GM18951 (cell line): ENCODE results near the gene LRTM2.

Experiments used
- POLR2A ChIP-seq: IDR thresholded peaks from 4 replicates; pipeline ENCODE4 v1.6.1; 2011; ENCODE audit warnings: mild to moderate bottlenecking; ENCODE audit not compliant: insufficient read length, insufficient read depth; ENCODE audit errors: extremely low read depth
- in situ Hi-C: fragments of 300-500 bp; cut with MboI; formaldehyde crosslinking; loops from one replicate; pipeline ENCODE4 v1.12.0; 2022; ENCODE audit warnings: low sequenced_read_pairs, mixed read lengths, inconsistent platforms; ENCODE audit not compliant: unreplicated experiment

Gene LRTM2

DNA sequence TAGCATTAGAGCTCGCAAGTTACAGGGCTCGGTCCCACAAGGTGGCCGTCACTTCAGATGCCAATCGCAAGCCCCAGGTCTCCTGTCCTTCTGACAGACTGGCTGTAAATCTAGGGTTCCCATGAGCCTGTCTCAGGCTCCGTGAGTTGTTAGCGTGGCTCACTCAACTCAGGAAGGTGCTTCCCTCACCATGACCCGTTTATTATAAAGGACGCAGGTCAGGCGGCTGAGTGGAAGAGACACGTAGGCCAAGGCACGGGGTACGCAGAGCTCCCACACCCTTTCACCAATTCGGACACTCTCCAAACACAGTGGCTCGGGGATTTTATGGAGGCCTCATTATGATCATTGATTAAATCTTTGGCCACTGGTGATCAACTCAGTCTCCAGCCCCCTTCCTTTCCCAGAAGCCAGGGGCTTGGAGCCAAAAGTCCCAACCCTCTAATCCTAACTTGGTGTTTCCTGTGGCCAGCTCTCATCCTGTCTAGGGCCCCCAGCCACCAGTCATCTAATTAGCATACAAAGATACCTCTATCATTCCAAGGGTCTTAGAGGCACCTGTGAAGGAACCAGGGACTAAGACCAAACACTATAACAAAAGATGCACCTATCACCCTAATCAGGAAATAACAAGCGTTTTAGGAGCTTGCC lies 25.8 kb upstream of the LRTM2 start:
- in situ Hi-C loops, result loop anchor here (5.0 kb wide), 2 partner anchors 143 to 147 kb away; no protein-coding TSS in a partner anchor
- no peak for TF ChIP-seq POLR2A

DNA sequence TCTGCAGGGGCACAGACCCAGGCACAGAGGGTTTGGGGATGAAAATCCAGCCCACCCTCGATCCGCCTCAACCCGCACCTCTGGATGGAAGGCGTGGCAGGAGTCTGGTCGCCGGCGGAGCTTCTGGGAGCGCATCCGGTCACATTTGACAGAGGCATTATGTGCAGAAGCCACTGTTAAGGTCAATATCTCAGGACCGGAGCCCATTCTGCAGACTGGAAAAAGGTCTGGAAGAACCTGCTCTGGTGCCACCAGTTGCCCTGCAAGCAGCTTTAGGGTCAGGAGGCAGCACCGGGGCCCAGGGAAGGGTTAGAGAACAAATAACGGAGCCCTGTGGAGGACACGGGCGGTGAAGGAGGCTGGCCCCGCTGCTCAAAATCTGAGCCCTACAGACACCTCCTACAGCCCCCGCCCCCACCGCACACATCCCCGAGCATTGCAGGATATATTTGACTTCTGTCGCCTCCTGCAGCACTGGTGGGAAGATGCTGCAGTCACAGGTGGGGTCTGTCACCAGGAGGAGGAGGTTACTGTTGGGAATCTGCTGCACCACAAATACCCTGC lies 25.1 kb upstream of the LRTM2 start:
- no peak for TF ChIP-seq POLR2A

DNA sequence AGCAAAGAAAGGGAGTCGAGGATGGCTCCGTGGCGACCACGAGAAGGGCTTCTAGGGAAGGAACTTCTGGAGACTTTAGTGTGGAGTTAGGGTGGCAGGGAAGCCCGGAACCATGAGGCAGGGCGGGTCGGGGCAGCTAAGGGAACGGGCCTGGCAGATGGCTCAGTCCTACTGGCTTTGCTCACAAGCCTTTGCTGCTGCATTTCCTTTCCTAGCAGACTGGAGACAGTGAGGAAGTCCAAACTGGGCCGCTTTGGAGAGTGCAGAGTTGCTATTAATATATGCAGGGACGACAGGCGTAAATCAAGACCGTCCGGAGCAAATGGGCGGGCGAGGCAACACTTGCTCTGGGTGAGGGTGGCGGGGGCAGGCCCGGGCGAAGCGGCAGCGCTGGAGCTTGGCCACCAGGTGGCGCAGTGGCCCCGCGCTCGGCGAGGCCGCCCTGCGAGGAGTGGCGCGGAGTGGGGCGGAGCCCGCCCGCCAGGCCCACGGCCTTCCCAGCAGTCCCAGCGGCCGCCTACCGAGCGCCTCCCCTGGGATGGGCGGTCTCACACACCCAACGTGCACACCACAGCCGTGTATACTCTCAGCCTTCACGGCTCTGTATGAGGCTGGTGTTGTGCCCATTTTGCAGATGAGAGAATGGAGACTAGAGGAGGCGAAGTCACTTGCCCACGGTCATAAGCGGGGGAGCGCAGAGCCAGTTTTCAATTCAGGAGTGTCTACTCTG lies 24.4 kb upstream of the LRTM2 start:
- TF ChIP-seq POLR2A, result peak; percentile 91
- in situ Hi-C loops, result no loop called here

More for the DNA sequence above, 25.1 kb upstream of the LRTM2 start:
- in situ Hi-C loops, result no loop called here

DNA sequence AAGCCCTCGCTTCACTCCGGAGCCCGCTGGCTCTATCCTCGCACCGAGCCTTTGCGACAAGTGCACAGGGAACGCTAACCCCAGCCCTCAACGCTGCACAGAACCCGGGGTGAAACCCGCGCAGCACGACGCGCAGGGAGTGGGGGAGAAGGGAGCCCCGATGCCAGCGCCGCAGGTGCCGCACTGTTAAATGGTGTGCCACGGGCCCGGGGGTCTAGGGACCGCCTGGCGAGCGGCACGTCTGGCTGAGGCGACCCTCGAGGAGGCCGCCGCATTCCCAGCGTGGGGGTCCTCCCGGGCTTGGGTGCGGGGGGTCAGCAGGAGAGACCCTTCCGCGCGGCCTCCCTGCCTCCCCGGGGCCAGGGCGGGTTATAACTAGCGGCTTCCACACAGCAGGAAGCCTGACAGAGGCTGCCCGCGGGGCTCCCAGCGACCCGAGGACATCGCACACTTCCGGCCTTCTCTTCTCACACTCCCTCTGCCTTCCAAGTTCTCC lies 23.8 kb upstream of the LRTM2 start:
- TF ChIP-seq POLR2A, result no peak

DNA sequence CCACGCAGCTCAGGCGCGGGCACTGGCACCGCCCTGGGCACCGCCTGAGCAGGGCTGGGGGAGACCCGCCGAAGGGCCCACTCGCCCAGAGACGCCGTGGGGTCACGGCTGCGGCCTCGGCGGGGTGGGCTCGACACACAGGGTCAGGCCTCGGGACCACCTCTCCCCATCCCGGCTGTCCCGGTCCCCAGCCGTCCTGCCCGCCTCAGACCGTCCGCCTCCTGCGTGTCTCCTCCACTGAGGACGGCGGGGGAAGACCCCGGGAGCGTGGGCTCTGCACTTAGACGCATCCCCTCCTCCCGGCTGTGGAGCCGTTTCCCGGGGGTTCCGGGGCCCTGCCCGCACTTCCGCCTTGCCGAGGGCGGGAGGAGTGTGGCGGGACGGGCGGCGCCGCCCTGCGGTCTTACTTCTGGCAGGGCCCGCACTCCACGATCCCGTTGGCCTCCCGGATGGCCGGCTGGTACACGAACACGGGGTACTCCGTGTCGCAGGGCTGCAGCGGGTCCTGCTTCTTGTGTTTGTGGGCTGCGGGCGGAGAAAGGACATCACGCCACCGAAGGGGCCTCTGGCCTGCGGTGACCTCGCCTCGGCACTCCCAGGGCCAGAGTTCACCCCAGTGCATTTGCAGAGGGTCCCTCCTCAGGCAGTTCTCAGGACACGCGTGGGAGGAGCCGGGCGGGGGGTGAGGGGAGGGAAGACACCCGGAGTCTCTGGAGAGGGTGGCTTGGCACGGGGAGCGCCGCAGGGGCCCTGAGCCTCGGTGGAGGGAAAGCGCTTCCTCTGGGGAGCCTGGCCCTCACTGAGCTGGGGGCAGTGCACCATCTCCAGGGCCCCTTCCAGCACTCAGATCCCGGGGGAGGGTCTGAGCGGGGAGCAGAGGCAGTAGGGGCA lies 23.1 kb upstream of the LRTM2 start:
- in situ Hi-C loops, result no loop called here
- TF ChIP-seq POLR2A, result peak; percentile 64

More for the DNA sequence above, 23.8 kb upstream of the LRTM2 start:
- in situ Hi-C loops, result no loop called here

DNA sequence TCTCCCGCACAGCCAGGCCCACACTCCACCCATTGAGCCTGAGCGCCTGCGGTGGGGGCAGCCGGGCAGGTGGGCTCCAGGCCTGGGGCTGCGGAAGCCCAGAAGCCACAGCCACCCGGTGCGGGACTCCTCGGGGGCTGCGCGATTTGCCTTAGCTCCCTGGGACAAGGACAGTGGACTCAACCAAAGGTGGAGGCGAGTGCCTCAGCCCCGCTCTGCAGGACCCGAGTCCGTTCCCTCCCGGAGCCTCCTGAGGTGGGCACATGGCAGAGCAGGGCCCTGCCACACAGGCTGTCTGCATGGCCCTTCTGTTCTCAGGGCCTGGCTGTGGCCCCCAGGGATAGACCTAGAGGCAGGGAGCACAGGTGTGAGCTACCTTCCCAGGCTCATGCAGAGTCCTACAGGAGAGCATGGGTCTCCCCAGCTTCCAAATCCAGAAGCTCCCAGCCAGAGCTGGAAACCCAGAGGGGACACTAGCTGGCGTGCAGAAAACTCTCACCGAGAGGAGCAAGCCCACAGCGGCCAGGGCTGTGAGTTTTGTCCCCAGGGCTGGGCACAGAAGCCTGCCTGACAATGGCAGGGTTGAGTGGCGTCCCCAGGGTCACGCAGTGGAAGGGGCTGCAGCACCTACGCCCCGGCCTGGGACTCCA lies 22.2 kb upstream of the LRTM2 start:
- no peak for TF ChIP-seq POLR2A
- in situ Hi-C loops, result no loop called here

DNA sequence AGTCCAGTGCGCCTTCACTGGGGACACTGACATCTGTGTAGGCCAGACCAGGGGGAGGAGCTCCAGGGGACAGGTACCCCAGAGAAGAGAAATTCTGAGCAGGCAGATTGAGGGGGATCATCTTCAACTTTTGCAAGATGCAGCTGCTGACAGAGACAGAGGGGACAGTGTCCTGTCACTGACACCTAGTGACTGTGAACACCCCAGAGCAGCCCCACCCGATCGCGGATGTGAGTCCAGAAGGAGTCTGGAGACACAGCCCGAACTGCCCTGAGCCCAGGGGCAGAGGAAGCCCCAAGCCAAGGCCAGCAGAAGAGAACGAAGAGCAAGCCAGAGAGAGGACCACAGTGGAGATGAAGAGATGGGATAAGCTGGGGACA lies 21.7 kb upstream of the LRTM2 start:
- in situ Hi-C loops, result no loop called here
- no peak for TF ChIP-seq POLR2A

DNA sequence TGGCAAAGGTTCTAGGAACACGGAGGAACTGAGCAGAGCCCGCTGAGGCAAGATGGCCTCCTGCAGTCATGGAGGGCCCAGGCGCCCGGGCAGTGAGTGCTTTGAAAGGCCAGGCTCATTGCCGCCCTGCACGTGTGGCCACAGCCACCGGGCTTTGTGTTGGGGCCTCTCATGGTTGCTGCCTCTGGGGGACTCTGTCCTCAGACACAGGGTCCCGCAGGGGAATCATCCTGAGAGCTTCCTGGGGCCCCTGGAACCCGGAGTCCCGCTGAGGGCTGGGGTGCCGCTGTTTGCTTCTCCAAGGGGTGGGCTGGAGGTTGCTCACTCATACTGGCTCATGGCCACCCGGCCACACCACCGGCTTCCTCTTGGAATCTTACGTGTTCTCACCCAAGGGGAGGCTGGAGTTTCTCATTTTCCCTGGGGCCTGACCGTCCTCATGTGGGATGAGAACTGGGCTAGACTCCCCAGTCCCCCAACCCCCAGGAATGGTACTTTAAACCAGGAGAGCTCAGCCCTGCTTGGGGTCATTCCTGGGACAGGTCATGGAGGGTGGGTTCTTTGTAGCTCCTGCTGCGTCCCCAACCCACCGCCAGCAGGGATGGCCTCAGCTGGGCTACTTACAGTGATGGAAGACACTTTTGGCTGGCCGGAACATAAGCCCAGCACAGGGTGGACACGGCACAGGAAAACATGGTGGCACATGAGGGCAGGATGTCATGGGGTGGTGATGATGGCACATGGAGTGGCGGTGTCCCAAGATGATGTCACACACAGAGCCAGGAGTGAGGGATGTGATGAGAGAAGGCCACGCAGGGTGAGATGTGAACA lies 21.1 kb upstream of the LRTM2 start:
- in situ Hi-C loops, result no loop called here
- TF ChIP-seq POLR2A, result no peak

DNA sequence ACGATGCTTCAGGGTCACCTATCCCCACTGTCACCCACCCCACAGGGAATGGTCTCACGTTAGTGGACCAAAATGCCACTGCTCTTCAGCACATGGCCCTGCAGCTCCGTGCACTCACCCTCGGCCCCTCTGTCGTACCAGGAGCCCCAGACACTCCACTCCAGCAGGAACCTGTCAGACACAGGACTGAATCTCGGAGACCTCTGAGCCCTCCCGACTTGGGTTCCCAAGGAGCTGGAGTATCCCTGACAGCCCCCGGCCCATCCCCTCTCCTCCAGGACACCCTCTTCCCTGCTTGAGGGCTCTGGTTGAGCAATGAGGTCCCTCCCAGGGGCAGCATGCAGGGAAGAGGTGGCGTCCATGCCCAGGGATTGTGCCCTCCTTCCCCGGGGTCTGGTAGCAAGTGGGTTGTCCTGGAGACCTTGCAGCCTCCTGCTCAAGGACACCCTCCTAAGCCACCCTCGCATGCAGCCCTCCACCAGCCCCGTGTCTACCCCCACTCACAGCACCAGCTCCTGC lies 20.4 kb upstream of the LRTM2 start:
- in situ Hi-C loops, result loop anchor here (25.0 kb wide), 1 partner anchor 512 kb away; no protein-coding TSS in a partner anchor
- no peak for TF ChIP-seq POLR2A

DNA sequence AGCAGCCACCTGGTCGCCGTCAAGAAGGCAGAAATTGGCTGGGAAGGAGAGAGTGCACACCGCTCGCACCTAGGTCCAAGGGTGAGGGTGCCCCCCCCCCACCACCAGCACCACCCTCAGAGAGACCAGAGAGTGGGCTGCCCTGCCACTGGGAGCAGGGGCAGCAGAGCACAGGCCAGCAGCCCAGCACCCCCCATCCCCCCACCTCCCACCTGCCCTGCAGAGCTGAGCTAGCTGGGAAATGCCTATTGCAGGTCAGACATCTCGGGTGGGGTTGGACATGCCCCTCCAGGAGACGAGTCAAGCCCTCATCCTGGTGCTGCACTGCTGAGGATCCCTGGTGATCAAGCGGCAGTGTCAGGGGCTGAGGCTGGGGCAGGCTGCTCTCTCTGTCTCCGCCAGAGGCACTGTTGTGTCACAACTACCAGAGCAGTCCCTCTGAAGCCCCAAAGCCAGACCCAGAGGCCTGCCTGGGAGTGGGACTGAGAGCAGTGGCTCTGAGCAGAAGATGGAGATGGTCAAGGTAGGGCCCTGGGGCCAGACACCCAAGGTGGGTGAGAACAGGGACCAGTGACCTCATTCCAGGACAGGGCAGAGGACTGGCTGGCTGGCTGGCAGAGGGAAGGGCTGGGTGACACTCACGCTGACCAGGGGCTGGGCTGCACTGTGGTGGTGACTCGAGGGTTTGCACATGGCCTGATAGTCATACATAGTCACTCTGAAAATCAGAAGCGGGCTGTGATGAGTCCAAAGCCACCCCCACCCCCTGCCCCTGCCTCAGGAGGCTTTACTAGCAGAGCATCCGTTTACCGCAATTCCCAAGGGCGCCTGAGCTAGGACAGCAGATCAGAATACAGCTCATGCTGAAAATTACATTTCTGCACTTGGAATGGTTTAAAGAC lies 19.7 kb upstream of the LRTM2 start:
- TF ChIP-seq POLR2A, result no peak
- in situ Hi-C loops, result loop anchor here (25.0 kb wide), 1 partner anchor 512 kb away; no protein-coding TSS in a partner anchor

DNA sequence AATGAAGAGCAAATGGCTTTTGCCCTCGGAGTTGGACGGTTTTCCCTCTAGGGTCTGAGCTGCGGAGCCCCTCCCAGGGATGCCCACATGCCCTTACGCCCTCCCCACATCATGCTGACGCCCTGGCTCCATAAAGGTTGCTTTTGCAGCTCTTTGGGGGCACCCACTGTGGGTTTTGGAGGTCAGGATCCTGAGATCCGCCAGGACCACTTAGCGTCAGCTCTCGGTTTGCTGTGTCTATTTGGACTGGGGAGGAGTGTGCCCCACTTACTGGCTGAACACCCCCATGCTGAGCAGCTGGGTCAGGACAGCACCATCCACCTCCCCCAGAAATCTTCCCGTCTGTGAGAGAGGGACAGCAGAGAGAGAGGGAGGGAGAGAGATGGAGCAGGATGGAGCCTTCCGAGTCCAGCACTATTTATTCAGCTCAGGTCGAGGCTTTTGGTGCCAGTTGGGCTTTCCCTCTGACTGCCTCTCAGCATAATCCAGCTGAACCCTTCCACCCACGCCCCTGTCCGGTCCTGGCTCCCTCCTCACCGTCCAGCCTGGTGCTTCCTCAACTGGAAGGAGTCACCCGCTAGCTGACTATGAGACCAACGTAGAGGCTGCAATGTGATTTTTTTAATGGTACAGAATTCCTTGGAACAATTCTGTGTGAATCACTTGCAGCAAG lies 18.9 kb upstream of the LRTM2 start:
- no peak for TF ChIP-seq POLR2A
- in situ Hi-C loops, result loop anchor here (25.0 kb wide), 1 partner anchor 511 kb away; no protein-coding TSS in a partner anchor
